HepG2 (cell line): ENCODE measurements around the gene IMP3. TPM values are rescaled to one million over a fixed set of nuclear protein-coding genes. Genes with fewer than 3 reads are reported as not detected.
"Not testable (repeated sequence)": the region's sequence is repeated elsewhere in the genome, so short reads cannot be mapped to it uniquely, and the experiment has no call there.

Source experiments
- ATAC-seq: fragments of 200-7000 bp; cut with Tn5 transposase; 3 replicates; pipeline ENCODE4 v1.9.1; 2020; ENCODE audit warnings: mild to moderate bottlenecking, moderate library complexity
- BruUV-seq: library from RNA; stranded (reverse); fragments of 400-500 nt; replicated peaks from 2 replicates; lab custom pipeline; 2021; lab: Mats Ljungman, UMichigan
- CTCF ChIA-PET: fragments of 300-600 bp; formaldehyde crosslinking; extraction: SDS; loops from one replicate; lab custom pipeline; 2021; ENCODE audit warnings: low total read pairs, inconsistent platforms, low intra/inter-chr PET ratio; lab: Yijun Ruan, JAX
- POLR2A ChIA-PET: fragments of 350-600 bp; sonication (Branson Sonifier 250); formaldehyde crosslinking; loops from one replicate; lab custom pipeline; 2020; ENCODE audit warnings: antibody characterized with exemption, inconsistent platforms; lab: Yijun Ruan, JAX
- DNase-seq: peaks from one replicate; pipeline ENCODE4 v3.0.0-alpha.2; 2015; ENCODE audit warnings: low spot score
- FAIRE-seq: peaks from 3 replicates; lab custom pipeline; 2011; peaks lifted over from hg19 to GRCh38; lab: Jason Lieb, UNC
- H2AFZ ChIP-seq: one replicate; pipeline ENCODE4 v1.6.1; 2011; ENCODE audit warnings: low read length, inconsistent platforms
- H3K27ac ChIP-seq: fragments of 300-600 bp; 3 replicates; pipeline ENCODE4 v1.8.0; 2011; ENCODE audit warnings: mixed run types, mild to moderate bottlenecking, mixed read lengths, low read length, inconsistent platforms; ENCODE audit not compliant: insufficient read depth; ENCODE audit errors: extremely low read length
- H3K27me3 ChIP-seq, 2 experiments: fragments of 200-600 bp in 1 of 2; 2 replicates in 1 of 2; 3 replicates in 1 of 2; pipeline versions ENCODE4 v1.6.0 to v1.8.0; 2011; ENCODE audit warnings: low read length in 2 of 2, mild to moderate bottlenecking in 2 of 2, moderate library complexity in 2 of 2, inconsistent platforms in 1 of 2; ENCODE audit not compliant: insufficient read depth in 2 of 2, control insufficient read depth in 1 of 2
- H3K36me3 ChIP-seq, 2 experiments: fragments of 200-600 bp in 1 of 2; replicated peaks in 1 of 2; 2 replicates in 1 of 2; 3 replicates in 1 of 2; pipeline versions ENCODE4 v1.5.1 to v1.8.0; 2011; ENCODE audit warnings: low read length in 2 of 2, inconsistent platforms in 1 of 2; ENCODE audit not compliant: insufficient read depth in 2 of 2, control insufficient read depth in 1 of 2
- H3K4me1 ChIP-seq: 2 replicates; pipeline ENCODE4 v1.5.1; 2012; ENCODE audit warnings: low read length, inconsistent platforms; ENCODE audit not compliant: insufficient read depth
- H3K4me2 ChIP-seq: 2 replicates; pipeline ENCODE4 v1.6.0; 2011; ENCODE audit warnings: low read depth, low read length, inconsistent platforms
- H3K4me3 ChIP-seq, 3 experiments: fragments of 200-600 bp in 1 of 3; sonication (generic), shearing (Covaris generic) in 1 of 3; replicated peaks in 1 of 3; 2 replicates each; pipeline ENCODE4 v1.5.1; 2011 to 2016; ENCODE audit warnings: low read length in 3 of 3, inconsistent platforms in 2 of 3, low read depth in 2 of 3, mild to moderate bottlenecking in 2 of 3, control low read depth in 1 of 3, mixed read lengths in 1 of 3; ENCODE audit not compliant: insufficient read depth in 1 of 3
- H3K79me2 ChIP-seq: one replicate; pipeline ENCODE4 v1.6.1; 2011; ENCODE audit warnings: low read length, inconsistent platforms; ENCODE audit not compliant: insufficient read depth
- H3K9ac ChIP-seq: 2 replicates; pipeline ENCODE4 v1.6.0; 2011; ENCODE audit warnings: mild to moderate bottlenecking, low read depth, low read length, inconsistent platforms; ENCODE audit not compliant: insufficient read depth
- H3K9me3 ChIP-seq: 2 replicates; pipeline ENCODE4 v1.5.1; 2012; ENCODE audit warnings: mild to moderate bottlenecking, low read length
- H4K20me1 ChIP-seq: 2 replicates; pipeline ENCODE4 v1.6.0; 2011; ENCODE audit warnings: inconsistent platforms, mild to moderate bottlenecking, low read length, moderate library complexity; ENCODE audit not compliant: insufficient read depth
- AGO1 ChIP-seq: fragments of 200-400 bp; formaldehyde crosslinking; IDR thresholded peaks from 2 replicates; pipeline ENCODE4 v1.6.1; 2017; ENCODE audit warnings: mild to moderate bottlenecking, low read depth, low read length, moderate library complexity; ENCODE audit not compliant: poor library complexity, severe bottlenecking
- HNRNPH1 ChIP-seq: fragments of 200-400 bp; formaldehyde crosslinking; optimal IDR thresholded peaks from 2 replicates; pipeline ENCODE3; 2017; ENCODE audit warnings: mild to moderate bottlenecking, low read depth, low read length
- NR2F2 ChIP-seq: IDR thresholded peaks from 2 replicates; pipeline ENCODE4 v1.6.1; 2012; ENCODE audit warnings: low read depth, inconsistent platforms, borderline replicate concordance
- NR3C1 ChIP-seq: sonication (generic); formaldehyde crosslinking; IDR thresholded peaks from 2 replicates; pipeline ENCODE4 v1.4.0; 2020; ENCODE audit warnings: missing genetic modification reagents
- PCBP2 ChIP-seq: fragments of 200-400 bp; formaldehyde crosslinking; optimal IDR thresholded peaks from 2 replicates; pipeline ENCODE3; 2018; ENCODE audit warnings: low read length, low read depth; ENCODE audit not compliant: poor library complexity, severe bottlenecking
- RBFOX2 ChIP-seq: fragments of 200-400 bp; formaldehyde crosslinking; IDR thresholded peaks from 2 replicates; pipeline ENCODE4 v1.6.1; 2017; ENCODE audit warnings: low read depth, mild to moderate bottlenecking, low read length
- SNAPC2 ChIP-seq: sonication (generic); formaldehyde crosslinking; IDR thresholded peaks from 2 replicates; pipeline ENCODE4 v1.8.1; 2022; ENCODE audit warnings: mild to moderate bottlenecking, missing genetic modification reagents
- WGBS: methylation state at CpG from one replicate; pipeline ENCODE4 v1.1.6; 2017; ENCODE audit warnings: low lambda C conversion rate; 5-methylcytosine and 5-hydroxymethylcytosine counted together
- in situ Hi-C: cut with HindIII; loops from 2 replicates; pipeline ENCODE4 v1.10.0; 2017; ENCODE audit warnings: low pct_unique_long_range_greater_than_20kb; ENCODE audit not compliant: extremely low pct_ligation_motif_present
- intact Hi-C: fragments of 100-400 bp; cut with micrococcal nuclease; formaldehyde crosslinking; loops from one replicate; pipeline ENCODE4 v1.10.0; 2022; ENCODE audit not compliant: unreplicated experiment
- polyA plus RNA-seq, 8 experiments: library from polyadenylated mRNA; depleted of rRNA in 3 of 8; stranded (reverse) in 7 of 8; unstranded in 1 of 8; fragments of >200 nt; fragmentation: Illumina TruSeq in 4 of 8; extraction: Trizol in 4 of 8; gene quantifications; 2 replicates each; pipeline versions ENCODE4 v1.2.1 to v1.2.3, GENCODE V29; 2011 to 2016; ENCODE audit warnings: low read depth in 4 of 8, missing spikeins in 1 of 8, mixed read lengths in 1 of 8; ENCODE audit not compliant: insufficient read depth in 1 of 8
- total RNA-seq, 5 experiments: library from RNA; depleted of rRNA; stranded (reverse); fragments of >200 nt; fragmentation: Illumina TruSeq; extraction: Trizol; gene quantifications; 2 replicates each; pipeline ENCODE4 v1.2.3, GENCODE V29; 2016; ENCODE audit warnings: low read depth in 1 of 5
- TF ChIP-seq, protein P1 (sequence below): IDR thresholded peaks from 2 replicates; pipeline ENCODE4 v1.6.1; 2018; ENCODE audit warnings: missing genetic modification reagents, mild to moderate bottlenecking, missing compliant biosample characterization
- TF ChIP-seq, protein P2 (sequence below): sonication (generic); formaldehyde crosslinking; IDR thresholded peaks from 2 replicates; pipeline ENCODE4 v1.4.0; 2020; ENCODE audit warnings: mild to moderate bottlenecking, missing genetic modification reagents

IMP3 gene
- total and polyA plus RNA-seq, 2 of the 13 experiments (the other 11 are each of a cell fraction or from before 2014, with no cell fraction given): 38.3 to 143 TPM

DNA sequence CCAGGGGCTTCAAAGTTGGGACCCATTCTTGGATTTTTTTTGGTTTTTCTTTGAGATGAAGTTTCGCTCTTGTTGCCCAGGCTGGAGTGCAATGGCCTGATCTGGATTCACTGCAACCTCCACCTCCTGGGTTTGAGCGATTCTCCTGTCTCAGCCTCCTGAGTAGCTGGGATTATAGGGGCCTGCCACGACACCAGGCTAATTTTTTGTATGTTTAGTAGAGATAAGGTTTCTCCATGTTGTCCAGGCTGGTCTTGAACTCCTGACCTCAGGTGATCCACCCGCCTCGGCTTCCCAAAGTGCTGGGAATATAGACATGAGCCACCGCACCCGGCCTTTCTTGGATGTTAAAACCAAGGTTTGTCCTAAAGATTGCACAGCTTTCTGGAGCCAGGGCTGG is 6.1 kb downstream of the IMP3 start:
- peaks cover 16% of the 10 kb centered on the region for H3K4me1 ChIP-seq
- H3K27me3 ChIP-seq, in situ Hi-C loops, ATAC-seq, CTCF ChIA-PET, H3K9ac ChIP-seq, H2AFZ ChIP-seq, H3K36me3 ChIP-seq, H3K4me2 ChIP-seq, H4K20me1 ChIP-seq, H3K9me3 ChIP-seq, BruUV-seq, intact Hi-C loops, H3K27ac ChIP-seq, DNase-seq, FAIRE-seq, H3K4me3 ChIP-seq: not testable (repeated sequence)
- peaks cover 20% of the 10 kb centered on the region for H3K79me2 ChIP-seq
- WGBS: 89% methylated on average over 7 of the region's 7 CpGs
- POLR2A ChIA-PET: interaction anchor here (0.9 kb wide), 1 partner anchor 14 kb away, joined by 3 read pairs; the partner anchor contains the start of gene SNX33

DNA sequence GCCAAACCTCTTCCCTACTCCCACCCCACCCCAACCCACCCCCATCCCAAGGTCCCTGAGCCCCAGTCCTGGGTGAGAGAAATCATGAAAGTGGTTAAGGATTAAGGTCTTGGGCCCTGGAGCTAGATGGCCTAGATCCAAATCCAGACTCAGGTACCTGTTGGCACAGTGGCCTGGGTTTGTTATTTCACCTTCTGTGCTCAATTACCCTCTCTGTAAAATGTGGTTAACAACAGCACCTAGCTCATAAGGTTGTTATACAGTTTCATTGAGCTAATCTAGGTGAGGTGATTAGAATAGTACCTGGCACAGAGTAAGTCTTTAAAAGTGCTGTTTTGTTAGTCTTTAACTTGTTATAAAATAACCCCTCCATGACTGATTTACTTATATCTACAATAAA is 8.1 kb downstream of the IMP3 start:
- FAIRE-seq (no peak), DNase-seq (no peak), ATAC-seq (no peak)
- Histone ChIP-seq H3K36me3 (no peaks in the 10 kb centered on the region), H3K4me3 (no peak overlapping the region), H3K79me2 (peaks cover under 1% of the 10 kb centered on the region), H3K27me3 (no peaks in the 10 kb centered on the region), H3K4me1 (peaks cover 15% of the 10 kb centered on the region), H4K20me1 (no peaks in the 10 kb centered on the region), H3K27ac (no peak overlapping the region), H3K4me2 (no peak overlapping the region), H2AFZ (no peak overlapping the region), H3K9ac (no peak overlapping the region), H3K9me3 (no peaks in the 10 kb centered on the region)
- in situ Hi-C loops: no loop called here
- ChIA-PET POLR2A (interaction anchor here (0.7 kb wide), 1 partner anchor 9 kb away, joined by 3 read pairs; no protein-coding TSS in a partner anchor), CTCF (no interaction called here)
- BruUV-seq: no TSS peak
- intact Hi-C loops: no loop called here
- no peak for TF ChIP-seq AGO1
- no peak for TF ChIP-seq NR2F2
- TF ChIP-seq HNRNPH1: no peak
- TF ChIP-seq, protein P1, sequence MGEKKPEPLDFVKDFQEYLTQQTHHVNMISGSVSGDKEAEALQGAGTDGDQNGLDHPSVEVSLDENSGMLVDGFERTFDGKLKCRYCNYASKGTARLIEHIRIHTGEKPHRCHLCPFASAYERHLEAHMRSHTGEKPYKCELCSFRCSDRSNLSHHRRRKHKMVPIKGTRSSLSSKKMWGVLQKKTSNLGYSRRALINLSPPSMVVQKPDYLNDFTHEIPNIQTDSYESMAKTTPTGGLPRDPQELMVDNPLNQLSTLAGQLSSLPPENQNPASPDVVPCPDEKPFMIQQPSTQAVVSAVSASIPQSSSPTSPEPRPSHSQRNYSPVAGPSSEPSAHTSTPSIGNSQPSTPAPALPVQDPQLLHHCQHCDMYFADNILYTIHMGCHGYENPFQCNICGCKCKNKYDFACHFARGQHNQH (CRISPR knock-in tag): no peak
- TF ChIP-seq SNAPC2 (CRISPR knock-in tag): no peak
- TF ChIP-seq NR3C1 (CRISPR knock-in tag): no peak
- no peak for TF ChIP-seq RBFOX2
- no peak for TF ChIP-seq PCBP2
- TF ChIP-seq, protein P2, sequence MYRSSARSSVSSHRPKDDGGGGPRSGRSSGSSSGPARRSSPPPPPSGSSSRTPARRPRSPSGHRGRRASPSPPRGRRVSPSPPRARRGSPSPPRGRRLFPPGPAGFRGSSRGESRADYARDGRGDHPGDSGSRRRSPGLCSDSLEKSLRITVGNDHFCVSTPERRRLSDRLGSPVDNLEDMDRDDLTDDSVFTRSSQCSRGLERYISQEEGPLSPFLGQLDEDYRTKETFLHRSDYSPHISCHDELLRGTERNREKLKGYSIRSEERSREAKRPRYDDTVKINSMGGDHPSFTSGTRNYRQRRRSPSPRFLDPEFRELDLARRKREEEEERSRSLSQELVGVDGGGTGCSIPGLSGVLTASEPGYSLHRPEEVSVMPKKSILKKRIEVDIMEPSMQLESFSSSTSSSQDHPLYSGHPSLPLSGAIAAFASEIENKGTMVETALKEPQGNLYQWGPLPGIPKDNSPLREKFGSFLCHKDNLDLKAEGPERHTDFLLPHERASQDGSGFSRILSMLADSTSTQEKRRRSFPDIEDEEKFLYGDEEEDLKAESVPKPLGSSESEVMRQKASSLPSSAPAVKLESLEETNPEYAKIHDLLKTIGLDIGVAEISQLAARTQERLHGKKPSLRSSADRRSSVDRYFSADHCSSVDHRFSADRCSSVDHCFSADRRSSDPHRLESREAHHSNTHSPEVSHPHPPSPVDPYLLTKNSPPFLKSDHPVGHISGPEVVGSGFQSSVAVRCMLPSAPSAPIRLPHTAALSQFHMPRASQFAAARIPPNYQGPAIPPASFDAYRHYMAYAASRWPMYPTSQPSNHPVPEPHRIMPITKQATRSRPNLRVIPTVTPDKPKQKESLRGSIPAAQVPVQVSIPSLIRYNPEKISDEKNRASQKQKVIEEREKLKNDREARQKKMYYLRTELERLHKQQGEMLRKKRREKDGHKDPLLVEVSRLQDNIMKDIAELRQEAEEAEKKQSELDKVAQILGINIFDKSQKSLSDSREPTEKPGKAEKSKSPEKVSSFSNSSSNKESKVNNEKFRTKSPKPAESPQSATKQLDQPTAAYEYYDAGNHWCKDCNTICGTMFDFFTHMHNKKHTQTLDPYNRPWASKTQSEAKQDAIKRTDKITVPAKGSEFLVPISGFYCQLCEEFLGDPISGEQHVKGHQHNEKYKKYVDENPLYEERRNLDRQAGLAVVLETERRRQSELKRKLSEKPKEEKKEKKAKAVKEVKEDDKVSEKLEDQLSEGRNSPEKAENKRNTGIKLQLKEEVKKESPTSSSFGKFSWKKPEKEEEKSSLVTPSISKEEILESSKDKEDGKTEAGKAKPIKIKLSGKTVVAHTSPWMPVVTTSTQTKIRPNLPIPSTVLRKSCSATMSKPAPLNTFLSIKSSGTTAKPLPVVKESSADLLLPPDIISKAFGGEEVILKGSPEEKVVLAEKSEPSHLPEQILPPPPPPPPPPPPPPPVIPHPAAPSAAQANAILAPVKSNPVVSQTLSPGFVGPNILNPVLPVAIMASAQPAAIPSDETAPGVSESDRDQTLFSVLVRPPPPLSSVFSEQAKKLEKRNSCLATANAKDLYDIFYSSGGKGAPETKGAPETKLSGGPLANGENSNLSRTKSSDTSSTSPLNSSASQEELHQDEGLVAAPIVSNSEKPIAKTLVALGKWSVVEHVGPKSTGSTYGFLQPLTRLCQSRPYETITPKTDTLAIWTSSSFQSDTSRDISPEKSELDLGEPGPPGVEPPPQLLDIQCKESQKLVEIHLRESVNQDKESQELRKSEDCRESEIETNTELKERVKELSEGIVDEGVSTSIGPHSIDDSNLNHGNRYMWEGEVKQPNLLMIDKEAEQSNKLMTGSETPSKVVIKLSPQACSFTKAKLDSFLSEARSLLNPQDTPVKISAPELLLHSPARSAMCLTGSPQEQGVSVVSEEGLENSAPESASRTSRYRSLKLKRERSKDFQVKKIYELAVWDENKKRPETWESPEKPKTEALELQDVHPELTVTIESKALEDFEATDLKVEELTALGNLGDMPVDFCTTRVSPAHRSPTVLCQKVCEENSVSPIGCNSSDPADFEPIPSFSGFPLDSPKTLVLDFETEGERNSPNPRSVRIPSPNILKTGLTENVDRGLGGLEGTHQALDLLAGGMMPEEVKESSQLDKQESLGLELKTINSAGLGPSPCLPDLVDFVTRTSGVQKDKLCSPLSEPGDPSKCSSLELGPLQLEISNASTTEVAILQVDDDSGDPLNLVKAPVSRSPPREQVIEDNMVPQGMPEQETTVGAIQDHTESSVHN: no peak
